Thyroid gland (tissue), 4 donors: ENCODE measurements around the gene ZNF354C.

Experiments used
- POLR2A ChIP-seq, 2 donors: fragments of 450-650 bp; IDR thresholded peaks; one replicate each; pipeline ENCODE4 v1.6.1; 2017; ENCODE audit warnings: antibody characterized with exemption in 2 of 2, mild to moderate bottlenecking in 2 of 2, moderate library complexity in 1 of 2
- TF ChIP-seq, protein P1 (sequence below), 6 experiments: fragments of 200-600 bp in 3 of 6; fragments of 450-650 bp in 3 of 6; sonication (generic) in 3 of 6; IDR thresholded peaks; one replicate each; pipeline ENCODE4 v1.5.1; 2016 to 2019; ENCODE audit warnings: antibody characterized with exemption in 6 of 6, mild to moderate bottlenecking in 2 of 6, inconsistent platforms in 1 of 6, moderate library complexity in 1 of 6

DNA sequence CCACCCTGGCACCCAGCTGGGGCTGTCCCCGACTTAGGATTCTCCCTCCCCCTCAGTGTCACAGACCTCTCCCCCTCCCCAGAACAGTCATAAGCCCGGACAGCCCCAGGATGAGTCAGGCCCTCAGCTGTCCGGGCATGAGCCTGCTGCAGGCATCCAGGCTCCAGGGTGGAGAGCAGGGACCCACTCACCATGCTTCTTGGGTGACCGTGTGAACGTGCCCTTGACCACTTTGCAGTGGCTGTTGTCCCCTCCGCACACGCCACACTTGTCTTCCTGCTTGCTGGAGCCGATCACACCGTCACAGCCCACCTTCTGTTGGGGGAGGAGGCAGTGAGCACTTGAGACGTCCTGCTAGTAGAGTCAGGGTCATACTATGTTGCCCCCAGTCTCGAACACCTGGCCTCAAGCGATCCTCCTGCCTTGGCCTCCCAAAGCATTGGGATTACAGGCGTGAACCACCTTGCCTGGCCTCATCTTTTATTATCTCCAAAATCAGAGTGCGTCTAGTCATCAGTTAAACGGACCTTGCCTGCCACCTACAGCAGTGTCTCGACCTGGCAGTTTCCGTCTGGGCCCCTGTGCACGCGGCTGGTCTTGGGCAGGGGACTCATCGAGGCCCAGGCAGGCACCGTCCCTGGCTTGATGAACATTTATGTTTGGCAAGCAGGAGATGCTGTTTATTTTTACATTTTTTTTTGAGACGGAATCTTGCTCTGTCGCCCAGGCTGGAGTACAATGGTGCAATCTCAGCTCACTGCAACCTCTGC, 72.6 kb downstream of the ZNF354C start:
- TF ChIP-seq, protein P1, sequence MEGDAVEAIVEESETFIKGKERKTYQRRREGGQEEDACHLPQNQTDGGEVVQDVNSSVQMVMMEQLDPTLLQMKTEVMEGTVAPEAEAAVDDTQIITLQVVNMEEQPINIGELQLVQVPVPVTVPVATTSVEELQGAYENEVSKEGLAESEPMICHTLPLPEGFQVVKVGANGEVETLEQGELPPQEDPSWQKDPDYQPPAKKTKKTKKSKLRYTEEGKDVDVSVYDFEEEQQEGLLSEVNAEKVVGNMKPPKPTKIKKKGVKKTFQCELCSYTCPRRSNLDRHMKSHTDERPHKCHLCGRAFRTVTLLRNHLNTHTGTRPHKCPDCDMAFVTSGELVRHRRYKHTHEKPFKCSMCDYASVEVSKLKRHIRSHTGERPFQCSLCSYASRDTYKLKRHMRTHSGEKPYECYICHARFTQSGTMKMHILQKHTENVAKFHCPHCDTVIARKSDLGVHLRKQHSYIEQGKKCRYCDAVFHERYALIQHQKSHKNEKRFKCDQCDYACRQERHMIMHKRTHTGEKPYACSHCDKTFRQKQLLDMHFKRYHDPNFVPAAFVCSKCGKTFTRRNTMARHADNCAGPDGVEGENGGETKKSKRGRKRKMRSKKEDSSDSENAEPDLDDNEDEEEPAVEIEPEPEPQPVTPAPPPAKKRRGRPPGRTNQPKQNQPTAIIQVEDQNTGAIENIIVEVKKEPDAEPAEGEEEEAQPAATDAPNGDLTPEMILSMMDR (IDR thresholded peaks at IDR 0.05): no peak
- TF ChIP-seq POLR2A (IDR thresholded peaks at IDR 0.05): no peak
